ENCODE results near the gene IL2.

DNA sequence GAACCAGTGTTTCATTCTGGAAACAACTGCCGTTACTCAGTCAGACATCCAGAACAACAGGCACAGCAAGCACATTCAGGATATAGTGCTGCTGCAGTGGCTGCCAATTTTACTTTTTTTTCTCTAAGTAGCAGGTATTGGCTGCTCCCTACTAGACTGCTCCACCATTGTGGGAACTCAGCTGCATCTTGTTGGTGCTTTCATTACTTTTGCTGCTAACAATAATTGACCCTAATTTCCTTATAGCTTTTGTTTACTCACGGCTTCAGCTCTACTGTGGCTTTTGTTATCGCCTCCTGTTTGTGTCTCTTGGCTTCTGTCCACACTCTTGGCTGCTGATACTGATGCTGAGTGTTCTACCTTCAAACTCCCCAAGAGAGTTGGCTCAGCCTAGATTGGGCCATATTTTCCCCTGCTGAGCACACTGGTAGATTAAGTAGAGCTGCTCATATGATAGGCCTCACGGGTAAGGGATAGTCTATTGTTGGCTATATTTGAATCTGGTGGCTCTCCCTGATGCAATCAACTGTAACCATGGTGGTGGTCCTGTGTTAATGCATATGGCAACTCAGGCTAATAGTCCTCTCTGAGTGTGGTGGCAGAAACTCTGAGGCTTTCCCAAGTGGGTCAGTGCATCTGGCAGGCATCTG lies 44.5 kb upstream of the IL2 start:
- no peak for TF ChIP-seq CTCF (IDR thresholded peaks at IDR 0.05)
- TF ChIP-seq POLR2A (IDR thresholded peaks at IDR 0.05): no peak
